ENCODE measurements around the gene EPHB1.
A peak's percentile ranks its signal among the peaks of the same experiment; 100 is the strongest.

EPHB1 gene

GRCh38 chr3:134794950-134795745 lies at the start of gene EPHB1:
TSS of gene EPHB1 (plus strand) at chr3:134795260.
- peak; percentile 96 for DNase-seq

GRCh38 chr3:134748698-134749097 lies 46.4 kb upstream of the EPHB1 start:
- no peak for DNase-seq

- DNase-seq: no peak
Observed at GRCh38 chr3:134749174-134749573, 45.9 kb upstream of the EPHB1 start.

GRCh38 chr3:134749802-134750553 lies 45.1 kb upstream of the EPHB1 start:
- DNase-seq: no peak

- no peak for DNase-seq
Observed at GRCh38 chr3:134751831-134752230, 43.2 kb upstream of the EPHB1 start.

GRCh38 chr3:134752761-134753461 lies 42.1 kb upstream of the EPHB1 start:
- no peak for DNase-seq

GRCh38 chr3:134753999-134754742 lies 40.9 kb upstream of the EPHB1 start:
- DNase-seq: no peak

GRCh38 chr3:134754768-134755559 lies 40.1 kb upstream of the EPHB1 start:
- DNase-seq: peak; percentile 0

GRCh38 chr3:134755821-134756220 lies 39.2 kb upstream of the EPHB1 start:
- no peak for DNase-seq

GRCh38 chr3:134757549-134758069 lies 37.5 kb upstream of the EPHB1 start:
- DNase-seq: no peak

- DNase-seq: no peak
Observed at GRCh38 chr3:134761213-134761612, 33.8 kb upstream of the EPHB1 start.

GRCh38 chr3:134762016-134762415 lies 33.0 kb upstream of the EPHB1 start:
- DNase-seq: no peak

GRCh38 chr3:134765468-134765867 lies 29.6 kb upstream of the EPHB1 start:
- no peak for DNase-seq

GRCh38 chr3:134766290-134766689 lies 28.8 kb upstream of the EPHB1 start:
- no peak for DNase-seq

- DNase-seq: no peak
Observed at GRCh38 chr3:134768116-134768515, 26.9 kb upstream of the EPHB1 start.

GRCh38 chr3:134768837-134769236 lies 26.2 kb upstream of the EPHB1 start:
- DNase-seq: no peak

- DNase-seq: no peak
Observed at GRCh38 chr3:134769287-134769868, 25.7 kb upstream of the EPHB1 start.

GRCh38 chr3:134772011-134772410 lies 23.0 kb upstream of the EPHB1 start:
- peak; percentile 26 for DNase-seq

GRCh38 chr3:134772591-134772990 lies 22.5 kb upstream of the EPHB1 start:
- no peak for DNase-seq

GRCh38 chr3:134775831-134776230 lies 19.2 kb upstream of the EPHB1 start:
- no peak for DNase-seq

GRCh38 chr3:134776518-134776917 lies 18.5 kb upstream of the EPHB1 start:
- DNase-seq: no peak
